Kasumi-1 (cell line): Measurements from ENCODE around the gene VMP1.
"Not testable (repeated sequence)": the region's sequence is repeated elsewhere in the genome, so short reads cannot be mapped to it uniquely, and the experiment has no call there.

Experiments
- DNase-seq, 2 experiments: peaks; one replicate each; lab custom pipeline; 2025; lab: John Stamatoyannopoulos, UW

VMP1 gene

DNA sequence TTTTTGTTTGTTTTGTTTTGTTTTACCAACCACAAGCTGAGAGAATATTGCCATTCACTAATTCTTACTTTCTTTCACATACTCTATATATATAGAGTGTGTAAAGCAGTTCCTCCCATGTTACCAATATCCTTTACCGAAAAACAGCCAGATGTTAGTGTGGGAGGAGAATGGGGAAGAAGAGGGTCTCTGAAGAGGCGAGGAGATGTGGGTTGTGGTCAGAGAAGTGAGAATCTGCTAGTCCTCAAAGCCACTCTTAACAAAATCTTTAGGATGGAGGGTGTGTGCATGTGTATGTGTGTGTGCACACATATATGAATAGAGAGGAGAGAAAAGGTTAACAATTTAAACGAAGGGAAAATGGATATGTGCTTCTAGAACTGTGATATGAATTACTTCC lies 104.7 kb downstream of the VMP1 start:
- peak; percentile 85 to 90 for DNase-seq

DNA sequence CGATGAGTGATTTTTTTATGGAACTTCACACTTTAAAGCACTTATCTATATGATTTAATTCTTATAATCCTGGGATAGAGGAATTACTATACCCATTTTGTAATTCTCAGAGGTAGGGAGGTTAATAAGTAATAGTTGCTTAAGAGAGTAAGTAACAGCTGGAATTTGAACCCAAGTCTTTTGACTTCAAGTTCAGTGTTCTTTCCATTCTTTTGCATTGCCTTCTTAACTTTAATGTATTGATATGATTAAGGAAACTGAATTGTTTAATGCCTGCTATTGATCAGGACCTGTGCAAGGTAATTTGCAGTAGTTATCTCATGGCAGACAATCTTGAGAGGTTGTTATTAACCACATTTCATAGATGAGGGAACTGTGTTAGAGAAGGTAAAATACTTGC lies 106.8 kb downstream of the VMP1 start:
- DNase-seq: no peak

DNA sequence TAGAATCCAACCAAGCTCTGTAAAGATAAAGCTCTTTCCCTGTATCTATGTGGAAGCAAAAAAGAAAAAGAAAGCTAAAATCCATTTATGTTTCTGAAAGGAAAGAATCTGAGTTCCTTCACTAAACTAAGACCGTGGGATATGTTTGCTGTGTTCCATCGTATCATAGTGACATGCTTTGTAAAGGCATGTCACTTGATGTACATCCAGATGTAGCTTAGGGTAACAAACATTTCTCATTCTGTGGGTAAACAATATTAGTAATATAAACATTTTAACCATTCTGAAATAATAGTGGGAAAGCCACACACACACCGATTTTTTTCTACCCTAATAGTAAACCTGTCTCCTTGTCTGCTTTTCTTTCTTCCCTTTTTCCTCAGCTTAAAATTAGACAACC lies 107.2 kb downstream of the VMP1 start:
- DNase-seq: no peak

- DNase-seq: no peak
Measured at GRCh38 chr17:59815965-59816364, 108.5 kb downstream of the VMP1 start.

DNA sequence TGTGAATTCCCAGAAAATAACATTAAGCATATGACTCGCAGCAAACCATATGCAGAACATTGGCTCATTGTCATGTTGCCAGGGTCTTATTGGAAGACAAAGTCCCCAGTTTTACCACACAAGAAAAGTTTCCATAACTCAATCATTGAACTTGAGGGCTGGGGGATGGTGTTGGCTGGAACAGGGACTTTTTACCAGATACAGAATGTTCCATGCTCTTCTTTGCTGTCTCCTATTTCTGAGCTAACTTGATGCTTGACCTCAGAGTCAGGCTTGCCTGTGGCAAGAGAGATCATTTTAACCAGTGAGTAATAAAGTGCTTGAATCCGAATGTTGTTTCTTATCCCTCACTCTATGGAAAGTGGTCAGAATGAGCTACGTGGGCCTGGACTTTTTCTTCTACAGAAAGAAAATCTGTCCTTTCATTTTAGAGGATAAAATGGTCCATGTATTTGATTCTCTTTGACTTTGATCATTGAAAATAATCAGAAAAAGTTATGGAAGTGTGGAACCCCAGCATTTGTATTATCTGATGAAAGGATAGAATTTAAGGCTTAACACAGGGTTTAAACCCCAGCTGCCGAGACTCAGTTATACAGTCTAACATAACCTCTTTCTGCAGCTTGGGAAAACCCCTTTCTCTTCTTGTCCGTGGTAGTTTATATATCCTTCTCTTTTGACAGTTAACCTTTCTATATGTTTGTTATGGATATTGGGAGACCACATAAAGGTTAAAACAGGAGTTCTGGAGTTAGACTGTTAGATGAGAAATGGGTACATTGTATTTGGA lies 118.3 kb downstream of the VMP1 start:
- DNase-seq: no peak

- no peak for DNase-seq
Measured at GRCh38 chr17:59826706-59827453, 119.4 kb downstream of the VMP1 start.

GRCh38 chr17:59827721-59828477 lies 120.4 kb downstream of the VMP1 start:
- DNase-seq: peak in 1 of 2 experiments; percentile 23

DNA sequence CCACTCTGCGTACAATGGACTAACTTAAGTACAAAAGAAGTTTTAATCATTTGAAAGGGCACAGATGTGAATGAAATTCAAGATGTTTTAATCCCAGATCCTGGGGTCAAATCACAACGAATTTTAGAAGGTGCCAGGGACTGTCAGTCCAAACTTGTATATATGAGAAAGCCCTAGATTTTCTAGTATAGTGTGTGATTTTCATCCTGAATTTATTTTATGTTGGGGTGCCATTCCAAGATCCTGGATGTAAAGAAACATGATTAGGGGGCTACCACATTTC lies 121.0 kb downstream of the VMP1 start:
- DNase-seq: no peak

GRCh38 chr17:59828819-59829216 lies 121.4 kb downstream of the VMP1 start:
- not testable (repeated sequence) for DNase-seq

GRCh38 chr17:59829217-59830006 lies 122.0 kb downstream of the VMP1 start:
- peak; percentile 98 to 99 for DNase-seq

- no peak for DNase-seq
Measured at GRCh38 chr17:59830007-59830630, 122.7 kb downstream of the VMP1 start.

- DNase-seq: no peak
Measured at GRCh38 chr17:59830846-59831486, 123.5 kb downstream of the VMP1 start.

- DNase-seq: no peak
Measured at GRCh38 chr17:59832883-59833379, 125.5 kb downstream of the VMP1 start.

DNA sequence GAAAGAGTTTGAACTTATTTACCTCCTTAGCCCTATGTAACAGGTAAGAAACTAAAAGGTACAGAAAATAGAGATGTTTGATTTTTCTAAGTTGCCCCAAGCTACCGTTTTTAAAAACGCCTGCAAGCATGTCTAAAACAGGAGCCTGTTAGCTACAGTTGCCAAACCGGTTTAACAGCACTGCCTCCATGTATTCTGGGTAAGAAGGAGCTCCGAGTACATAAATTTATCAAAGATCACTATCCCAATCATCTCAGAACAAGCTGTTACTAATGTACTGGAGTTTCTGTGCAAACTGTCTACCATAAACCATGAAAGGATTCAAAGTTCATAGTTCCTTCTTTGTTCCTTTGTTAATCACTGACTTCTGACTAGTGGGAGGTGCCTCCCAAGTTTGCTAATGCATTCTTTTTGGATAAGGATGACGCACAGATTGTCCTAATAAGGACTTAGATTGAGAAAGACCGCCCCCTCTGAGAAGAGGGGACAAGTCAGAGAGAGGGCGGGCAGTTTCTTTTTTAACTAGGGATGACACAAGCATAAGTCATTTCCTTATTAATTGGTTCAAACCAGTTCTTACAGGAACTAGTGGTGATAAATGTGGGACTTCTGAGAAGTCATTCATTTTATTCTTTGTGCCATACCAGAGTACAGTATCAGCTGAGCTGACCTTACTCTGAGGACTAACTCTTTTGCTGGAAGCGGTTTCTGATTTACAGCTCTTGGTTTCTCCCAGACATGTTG lies 130.0 kb downstream of the VMP1 start:
- DNase-seq: peak; percentile 100

GRCh38 chr17:59838052-59838916 lies 130.8 kb downstream of the VMP1 start:
- peak; percentile 46 to 57 for DNase-seq

DNA sequence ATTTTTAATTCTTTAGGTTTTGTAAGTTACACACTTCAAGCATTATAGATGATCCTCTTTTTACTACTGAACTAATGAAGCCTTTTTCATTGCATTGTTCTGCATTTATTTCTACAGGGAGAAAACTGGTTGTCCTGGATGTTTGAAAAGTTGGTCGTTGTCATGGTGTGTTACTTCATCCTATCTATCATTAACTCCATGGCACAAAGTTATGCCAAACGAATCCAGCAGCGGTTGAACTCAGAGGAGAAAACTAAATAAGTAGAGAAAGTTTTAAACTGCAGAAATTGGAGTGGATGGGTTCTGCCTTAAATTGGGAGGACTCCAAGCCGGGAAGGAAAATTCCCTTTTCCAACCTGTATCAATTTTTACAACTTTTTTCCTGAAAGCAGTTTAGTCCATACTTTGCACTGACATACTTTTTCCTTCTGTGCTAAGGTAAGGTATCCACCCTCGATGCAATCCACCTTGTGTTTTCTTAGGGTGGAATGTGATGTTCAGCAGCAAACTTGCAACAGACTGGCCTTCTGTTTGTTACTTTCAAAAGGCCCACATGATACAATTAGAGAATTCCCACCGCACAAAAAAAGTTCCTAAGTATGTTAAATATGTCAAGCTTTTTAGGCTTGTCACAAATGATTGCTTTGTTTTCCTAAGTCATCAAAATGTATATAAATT lies 132.3 kb downstream of the VMP1 start:
- DNase-seq: no peak

- DNase-seq: no peak
Measured at GRCh38 chr17:59840329-59841090, 133.1 kb downstream of the VMP1 start.
